Esophagus muscularis mucosa (tissue), 3 donors: ENCODE results near the gene GON7.

Source experiments
- CTCF ChIP-seq, 3 experiments: fragments of 200-600 bp in 2 of 3; fragments of 450-650 bp in 1 of 3; sonication (generic) in 2 of 3; IDR thresholded peaks; one replicate each; pipeline ENCODE4 v1.5.1; 2017 to 2019; ENCODE audit warnings: antibody characterized with exemption in 3 of 3, mild to moderate bottlenecking in 2 of 3, moderate library complexity in 1 of 3
- POLR2A ChIP-seq: fragments of 450-650 bp; IDR thresholded peaks from one replicate; pipeline ENCODE4 v1.6.1; 2017; ENCODE audit warnings: antibody characterized with exemption, moderate library complexity, mild to moderate bottlenecking, low read depth

GRCh38 chr14:93163564-93163963, 43.3 kb downstream of the GON7 start:
- TF ChIP-seq CTCF (IDR thresholded peaks at IDR 0.05) (no peak), POLR2A (no peak)
